ENCODE data around the gene GSTM5. TPM values are rescaled to one million over a fixed set of nuclear protein-coding genes. Genes with fewer than 3 reads are reported as not detected.

Gene GSTM5
- total and polyA plus RNA-seq, 2 of the 4 experiments (the other 2 are of a cell fraction): 0.36 to 1.2 TPM

DNA sequence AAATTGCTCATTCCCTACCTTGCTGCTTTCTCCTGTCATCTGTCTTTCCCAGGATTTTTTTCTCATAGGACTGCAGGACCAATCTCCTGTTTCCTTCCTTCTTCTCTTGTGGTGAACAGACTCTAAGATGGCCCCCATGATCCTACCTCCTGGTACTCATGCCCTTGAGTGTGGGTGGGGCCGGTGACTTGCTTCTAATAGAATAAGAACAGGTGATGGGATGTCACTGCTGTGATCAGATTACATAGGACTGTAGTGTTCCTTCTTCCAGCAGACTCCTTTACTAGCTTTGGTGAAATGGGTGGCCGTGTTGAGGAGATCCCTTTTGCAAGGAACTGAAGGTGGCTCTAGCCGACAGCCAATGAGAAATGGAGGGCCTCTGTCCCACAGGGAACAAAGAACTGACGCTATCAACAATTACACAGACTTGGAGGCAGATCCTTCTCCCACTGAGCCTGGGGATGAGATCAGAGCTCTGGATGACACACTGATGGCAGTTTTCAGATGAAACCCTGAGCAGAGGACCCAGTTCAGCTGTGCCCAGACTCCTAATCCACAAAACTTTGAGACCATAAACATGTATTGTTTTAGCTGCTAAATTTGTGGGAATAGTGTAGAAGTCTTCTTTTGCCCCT, 21.3 kb downstream of the GSTM5 start:
- BruUV-seq (replicated peaks): no TSS peak
- no peak overlapping the region for H3K18ac ChIP-seq (ENCODE audit: low read depth, low read length)
- dilution Hi-C loops (cut with HindIII; ENCODE audit: low sequenced_read_pairs, unreplicated experiment): no loop called here
- H2BK15ac ChIP-seq (ENCODE audit: low read depth, low read length): no peak overlapping the region
- intact Hi-C loops (cut with micrococcal nuclease): no loop called here
- no peak overlapping the region for H2BK20ac ChIP-seq (ENCODE audit: low read depth, low read length)
- no peaks in the 10 kb centered on the region; a peak in 1 of 4 replicates for H3K79me1 ChIP-seq (ENCODE audit: low read depth in 1 of 2, low read length in 2 of 2)
- H3K4ac ChIP-seq (ENCODE audit: low read depth, low read length): no peak overlapping the region
- no peak overlapping the region for H4K8ac ChIP-seq (ENCODE audit: low read depth in 2 of 2, low read length in 2 of 2)
- ATAC-seq (ENCODE audit: low read depth) (no peak), DNase-seq (no peak)
- no peak overlapping the region for H2AFZ ChIP-seq (replicated peaks; ENCODE audit: low read length, poor library complexity)
- 100% methylated on average over 1 of the region's 4 CpGs; no CpG with 5 or more reads in 1 of the 2 experiments for WGBS, 2 experiments (ENCODE audit: extremely low coverage in 2 of 2, insufficient read length in 1 of 2)
- peaks cover 4% of the 10 kb centered on the region; the same call in 1 of the 2 replicates for H3K27me3 ChIP-seq (ENCODE audit: control insufficient read depth, insufficient read depth, low read length)
- H3K23ac ChIP-seq (ENCODE audit: low read depth, low read length): no peak overlapping the region; the same call in 1 of the 2 replicates
- in situ Hi-C loops (cut with MboI; ENCODE audit: low sequenced_read_pairs): no loop called here
- no peak overlapping the region for H3K14ac ChIP-seq (replicated peaks; ENCODE audit: low read depth, low read length)
- peaks cover 12% of the 10 kb centered on the region for H3K36me3 ChIP-seq (ENCODE audit: control insufficient read depth, insufficient read depth, low read length)
- no peak overlapping the region for H3K27ac ChIP-seq (ENCODE audit: insufficient read depth, low read length)
- no peaks in the 10 kb centered on the region for H3K4me1 ChIP-seq (ENCODE audit: control insufficient read depth, insufficient read depth, low read length)
- H4K5ac ChIP-seq (ENCODE audit: low read depth, low read length): no peak overlapping the region
- no peak overlapping the region for H4K91ac ChIP-seq (ENCODE audit: insufficient read depth, low read depth, low read length)
- H4K20me1 ChIP-seq (ENCODE audit: insufficient read depth, low read length): no peaks in the 10 kb centered on the region
- no peak overlapping the region for H2AK5ac ChIP-seq (ENCODE audit: low read depth, low read length)
- H3K9ac ChIP-seq (ENCODE audit: low read depth, low read length): no peak overlapping the region
- H2AK9ac ChIP-seq (replicated peaks; ENCODE audit: low read depth, low read length, poor library complexity): no peak overlapping the region
- H3K56ac ChIP-seq (ENCODE audit: extremely low read depth, insufficient read depth, low read length): no peak overlapping the region
- H3K9me3 ChIP-seq (ENCODE audit: control insufficient read depth, insufficient read depth, low read length): no peaks in the 10 kb centered on the region
- TF ChIP-seq BHLHE40 (IDR thresholded peaks at IDR 0.05; ENCODE audit: low read depth, low read length) (no peak), CHD1 (IDR thresholded peaks at IDR 0.05; ENCODE audit: low read depth, low read length) (no peak), MAFK (IDR thresholded peaks at IDR 0.05; ENCODE audit: low read depth, low read length) (no peak), CEBPB (IDR thresholded peaks at IDR 0.05; ENCODE audit: low read depth, low read length) (no peak), RAD21 (IDR thresholded peaks at IDR 0.05; ENCODE audit: low read length) (no peak), POLR2A (IDR thresholded peaks at IDR 0.05; ENCODE audit: low read depth, low read length) (no peak), SMC3 (IDR thresholded peaks at IDR 0.05; ENCODE audit: low read depth, low read length) (no peak)
- TF ChIP-seq, protein P1, sequence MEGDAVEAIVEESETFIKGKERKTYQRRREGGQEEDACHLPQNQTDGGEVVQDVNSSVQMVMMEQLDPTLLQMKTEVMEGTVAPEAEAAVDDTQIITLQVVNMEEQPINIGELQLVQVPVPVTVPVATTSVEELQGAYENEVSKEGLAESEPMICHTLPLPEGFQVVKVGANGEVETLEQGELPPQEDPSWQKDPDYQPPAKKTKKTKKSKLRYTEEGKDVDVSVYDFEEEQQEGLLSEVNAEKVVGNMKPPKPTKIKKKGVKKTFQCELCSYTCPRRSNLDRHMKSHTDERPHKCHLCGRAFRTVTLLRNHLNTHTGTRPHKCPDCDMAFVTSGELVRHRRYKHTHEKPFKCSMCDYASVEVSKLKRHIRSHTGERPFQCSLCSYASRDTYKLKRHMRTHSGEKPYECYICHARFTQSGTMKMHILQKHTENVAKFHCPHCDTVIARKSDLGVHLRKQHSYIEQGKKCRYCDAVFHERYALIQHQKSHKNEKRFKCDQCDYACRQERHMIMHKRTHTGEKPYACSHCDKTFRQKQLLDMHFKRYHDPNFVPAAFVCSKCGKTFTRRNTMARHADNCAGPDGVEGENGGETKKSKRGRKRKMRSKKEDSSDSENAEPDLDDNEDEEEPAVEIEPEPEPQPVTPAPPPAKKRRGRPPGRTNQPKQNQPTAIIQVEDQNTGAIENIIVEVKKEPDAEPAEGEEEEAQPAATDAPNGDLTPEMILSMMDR (conservative IDR thresholded peaks at IDR 0.05; ENCODE audit: low read depth, low read length): no peak
- POLR2A ChIA-PET (ENCODE audit: unreplicated experiment): no interaction called here
- CTCF ChIA-PET: no interaction called here
- no peak overlapping the region for H3K4me3 ChIP-seq (ENCODE audit: insufficient read depth, low read depth, low read length)
- H3K4me2 ChIP-seq (ENCODE audit: low read depth, low read length): no peak overlapping the region
- no peak overlapping the region for H2BK5ac ChIP-seq (ENCODE audit: low read depth, low read length, poor library complexity, severe bottlenecking)
- H3K9me1 ChIP-seq (ENCODE audit: insufficient read depth, low read length): peaks cover 3% of the 10 kb centered on the region; the same call in 1 of the 2 replicates
- no peak overlapping the region for H2BK120ac ChIP-seq (ENCODE audit: low read depth, low read length)
